ENCODE data around the gene EIF5AL1. TPM values are rescaled to one million over a fixed set of nuclear protein-coding genes. Genes with fewer than 3 reads are reported as not detected.

The EIF5AL1 gene
- total RNA-seq, 2 donors from 2014 or later = 0.19 to 1.6 TPM

DNA sequence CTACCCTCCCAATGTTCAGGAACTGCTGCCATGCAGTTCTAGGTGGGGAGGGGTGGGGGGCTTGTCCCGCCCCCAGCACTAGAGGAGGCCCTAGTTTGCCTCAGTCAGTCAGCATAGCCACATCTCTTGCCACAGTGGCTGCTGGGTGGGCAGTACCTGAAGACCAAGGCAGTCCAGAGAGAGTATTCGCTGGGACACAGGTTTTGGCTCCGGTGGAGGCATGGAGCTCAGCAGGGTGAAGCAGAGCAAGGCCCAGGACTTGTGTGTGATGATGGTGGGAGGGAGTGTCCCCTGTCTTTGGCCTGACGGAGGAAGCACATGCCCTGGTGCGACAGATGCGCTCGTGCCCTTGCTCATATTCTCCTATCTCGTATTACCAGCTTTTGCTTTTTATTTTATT lies 42.2 kb upstream of the EIF5AL1 start:
- H3K27ac ChIP-seq = no peak overlapping the region
- H3K9ac ChIP-seq (ENCODE audit: low read depth in 2 of 2, low read length in 2 of 2) = no peak overlapping the region
- H3K9me3 ChIP-seq = no peaks in the 10 kb centered on the region
- no peaks in the 10 kb centered on the region for H3K27me3 ChIP-seq
- H3K4me3 ChIP-seq = no peak overlapping the region
- DNase-seq = no peak
- TF ChIP-seq, protein P1, sequence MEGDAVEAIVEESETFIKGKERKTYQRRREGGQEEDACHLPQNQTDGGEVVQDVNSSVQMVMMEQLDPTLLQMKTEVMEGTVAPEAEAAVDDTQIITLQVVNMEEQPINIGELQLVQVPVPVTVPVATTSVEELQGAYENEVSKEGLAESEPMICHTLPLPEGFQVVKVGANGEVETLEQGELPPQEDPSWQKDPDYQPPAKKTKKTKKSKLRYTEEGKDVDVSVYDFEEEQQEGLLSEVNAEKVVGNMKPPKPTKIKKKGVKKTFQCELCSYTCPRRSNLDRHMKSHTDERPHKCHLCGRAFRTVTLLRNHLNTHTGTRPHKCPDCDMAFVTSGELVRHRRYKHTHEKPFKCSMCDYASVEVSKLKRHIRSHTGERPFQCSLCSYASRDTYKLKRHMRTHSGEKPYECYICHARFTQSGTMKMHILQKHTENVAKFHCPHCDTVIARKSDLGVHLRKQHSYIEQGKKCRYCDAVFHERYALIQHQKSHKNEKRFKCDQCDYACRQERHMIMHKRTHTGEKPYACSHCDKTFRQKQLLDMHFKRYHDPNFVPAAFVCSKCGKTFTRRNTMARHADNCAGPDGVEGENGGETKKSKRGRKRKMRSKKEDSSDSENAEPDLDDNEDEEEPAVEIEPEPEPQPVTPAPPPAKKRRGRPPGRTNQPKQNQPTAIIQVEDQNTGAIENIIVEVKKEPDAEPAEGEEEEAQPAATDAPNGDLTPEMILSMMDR (IDR thresholded peaks at IDR 0.05) = no peak
- intact Hi-C loops (cut with DNase I) = no loop called here
- H3K4me1 ChIP-seq = no peaks in the 10 kb centered on the region
- no peaks in the 10 kb centered on the region for H3K36me3 ChIP-seq

DNA sequence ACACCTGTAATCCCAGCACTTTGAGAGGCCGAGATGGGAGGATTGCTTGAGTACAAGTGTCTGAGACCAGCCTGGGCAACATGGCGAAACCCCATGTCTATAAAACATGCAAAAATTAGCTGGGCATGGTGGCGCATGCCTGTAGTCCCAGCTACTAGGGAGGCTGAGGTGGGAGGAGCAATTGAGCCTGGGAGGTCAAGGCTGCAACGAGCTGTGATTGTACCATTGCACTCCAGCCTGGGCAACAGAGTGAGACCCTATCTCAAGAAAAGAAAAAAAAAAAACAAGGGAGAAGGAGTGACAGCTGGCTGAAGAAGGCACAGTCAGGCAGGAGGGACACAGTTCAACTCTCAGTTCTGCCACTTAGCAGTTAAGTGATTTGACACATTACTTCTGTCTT lies 40.6 kb upstream of the EIF5AL1 start:
- no peak for DNase-seq
- no peaks in the 10 kb centered on the region for H3K4me1 ChIP-seq
- no peaks in the 10 kb centered on the region for H3K36me3 ChIP-seq
- TF ChIP-seq, protein P1 (IDR thresholded peaks at IDR 0.05) = no peak
- no peak overlapping the region for H3K9ac ChIP-seq (ENCODE audit: low read depth in 2 of 2, low read length in 2 of 2)
- no peak overlapping the region for H3K4me3 ChIP-seq
- H3K27ac ChIP-seq = no peak overlapping the region
- H3K27me3 ChIP-seq = no peaks in the 10 kb centered on the region
- intact Hi-C loops (cut with DNase I) = no loop called here
- H3K9me3 ChIP-seq = no peaks in the 10 kb centered on the region

DNA sequence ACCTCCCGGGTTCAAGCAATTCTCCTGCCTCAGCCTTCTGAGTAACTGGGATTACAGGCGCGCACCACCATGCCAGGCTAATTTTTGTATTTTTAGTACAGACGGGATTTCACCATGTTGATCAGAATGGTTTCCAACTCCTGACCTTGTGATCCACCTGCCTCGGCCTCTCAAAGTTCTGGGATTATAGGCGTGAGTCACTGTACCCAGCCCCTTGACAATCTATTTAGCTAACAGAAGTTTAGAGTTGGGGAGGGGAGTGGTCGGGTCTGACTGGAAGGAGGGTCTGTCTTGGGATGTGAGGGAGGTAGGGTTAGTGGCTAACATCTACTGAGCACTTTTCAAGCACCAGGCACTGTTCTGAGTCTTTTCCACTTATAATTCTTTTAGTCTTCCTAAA lies 39.9 kb upstream of the EIF5AL1 start:
- TF ChIP-seq, protein P1 (IDR thresholded peaks at IDR 0.05) = no peak
- H3K9me3 ChIP-seq = no peaks in the 10 kb centered on the region
- H3K36me3 ChIP-seq = no peaks in the 10 kb centered on the region
- no peak overlapping the region for H3K9ac ChIP-seq (ENCODE audit: low read depth in 2 of 2, low read length in 2 of 2)
- intact Hi-C loops (cut with DNase I) = no loop called here
- H3K27me3 ChIP-seq = no peaks in the 10 kb centered on the region
- H3K27ac ChIP-seq = no peak overlapping the region
- no peak for DNase-seq
- no peaks in the 10 kb centered on the region for H3K4me1 ChIP-seq
- H3K4me3 ChIP-seq = no peak overlapping the region

DNA sequence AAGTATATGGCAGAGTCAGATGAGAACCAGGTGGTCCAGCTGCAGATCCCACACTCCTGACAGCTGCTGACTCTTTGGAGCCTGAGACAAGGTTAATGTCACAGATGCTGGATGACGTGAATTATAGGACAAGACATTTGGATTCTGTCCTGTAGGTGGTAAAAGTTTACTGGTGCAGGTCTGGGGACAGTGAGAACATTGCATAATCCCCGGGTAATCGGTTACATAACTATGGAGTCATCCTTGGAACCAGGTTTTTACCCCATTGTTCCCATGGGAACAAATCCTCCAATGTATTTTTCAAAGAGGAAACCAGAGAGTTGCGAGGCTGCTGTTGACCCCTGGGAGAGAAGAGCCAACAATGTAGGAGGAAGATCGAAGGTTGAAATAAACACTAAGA lies 39.4 kb upstream of the EIF5AL1 start:
- Histone ChIP-seq H3K36me3 (no peaks in the 10 kb centered on the region), H3K27me3 (no peaks in the 10 kb centered on the region), H3K4me1 (no peaks in the 10 kb centered on the region), H3K9me3 (no peaks in the 10 kb centered on the region), H3K9ac (ENCODE audit: low read depth in 2 of 2, low read length in 2 of 2) (no peak overlapping the region), H3K4me3 (no peak overlapping the region), H3K27ac (no peak overlapping the region)
- DNase-seq = no peak
- TF ChIP-seq, protein P1 (IDR thresholded peaks at IDR 0.05) = no peak
- intact Hi-C loops (cut with DNase I) = no loop called here

DNA sequence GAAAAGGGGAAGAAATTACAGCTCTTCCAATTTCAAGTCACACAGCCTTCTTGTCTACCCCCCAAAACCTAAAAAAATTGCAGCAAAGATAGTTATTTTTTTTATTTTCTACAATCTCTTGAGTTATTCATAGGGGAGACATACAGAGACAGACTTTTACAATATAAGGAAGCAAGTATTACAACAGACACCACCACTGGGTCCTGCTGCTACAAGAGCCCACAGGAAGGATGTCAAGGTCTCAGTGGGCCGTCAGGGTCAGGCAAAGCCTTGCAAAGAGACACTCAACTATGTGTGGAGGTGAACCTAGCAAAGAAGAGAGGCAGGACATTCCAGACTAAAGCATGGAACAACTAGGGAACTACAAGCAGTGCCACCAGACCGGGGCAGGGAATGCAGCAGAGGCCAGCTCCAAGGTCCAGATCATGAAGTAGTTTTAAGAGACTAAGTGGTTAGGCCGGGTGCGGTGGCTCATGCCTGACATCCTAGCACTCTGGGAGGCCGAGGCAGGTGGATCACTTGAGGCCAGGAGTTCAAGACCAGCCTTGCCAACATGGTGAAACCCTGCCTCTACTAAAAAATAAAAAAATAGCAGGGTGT lies 38.7 kb upstream of the EIF5AL1 start:
- no peaks in the 10 kb centered on the region for H3K36me3 ChIP-seq
- DNase-seq = no peak
- no peaks in the 10 kb centered on the region for H3K4me1 ChIP-seq
- TF ChIP-seq, protein P1 (IDR thresholded peaks at IDR 0.05) = no peak
- H3K9ac ChIP-seq (ENCODE audit: low read depth in 2 of 2, low read length in 2 of 2) = no peak overlapping the region
- no peak overlapping the region for H3K4me3 ChIP-seq
- H3K27ac ChIP-seq = no peak overlapping the region
- intact Hi-C loops (cut with DNase I) = no loop called here
- no peaks in the 10 kb centered on the region for H3K27me3 ChIP-seq
- H3K9me3 ChIP-seq = no peaks in the 10 kb centered on the region
